Activated CD4-positive, alpha-beta T cell treated with anti-CD3 and anti-CD28 coated beads, Interleukin-2, amount 50 U/mL, for 24 hours (primary cell): ENCODE data around the gene OR14A16.

ENCODE experiments used
- DNase-seq, 2 donors: peaks; one replicate each; pipeline ENCODE4 v3.0.0-alpha.2; 2020; ENCODE audit warnings: low read depth in 1 of 2, low spot score in 1 of 2

The OR14A16 gene

GRCh38 chr1:247769603-247770002 lies 54.3 kb downstream of the OR14A16 start:
- DNase-seq, result no peak
